DLD1 (cell line): ENCODE results near the gene SLC26A1.

Experiments
- in situ Hi-C: cut with HindIII; loops from 2 replicates; pipeline ENCODE4 v1.10.0; 2017; ENCODE audit warnings: low sequenced_read_pairs

Gene SLC26A1

GRCh38 chr4:986428-986878 is 6.8 kb downstream of the SLC26A1 start:
- in situ Hi-C loops = no loop called here

GRCh38 chr4:985123-985830 is 7.9 kb downstream of the SLC26A1 start:
- in situ Hi-C loops = no loop called here

GRCh38 chr4:984336-985054 is 8.7 kb downstream of the SLC26A1 start:
- in situ Hi-C loops = no loop called here

DNA sequence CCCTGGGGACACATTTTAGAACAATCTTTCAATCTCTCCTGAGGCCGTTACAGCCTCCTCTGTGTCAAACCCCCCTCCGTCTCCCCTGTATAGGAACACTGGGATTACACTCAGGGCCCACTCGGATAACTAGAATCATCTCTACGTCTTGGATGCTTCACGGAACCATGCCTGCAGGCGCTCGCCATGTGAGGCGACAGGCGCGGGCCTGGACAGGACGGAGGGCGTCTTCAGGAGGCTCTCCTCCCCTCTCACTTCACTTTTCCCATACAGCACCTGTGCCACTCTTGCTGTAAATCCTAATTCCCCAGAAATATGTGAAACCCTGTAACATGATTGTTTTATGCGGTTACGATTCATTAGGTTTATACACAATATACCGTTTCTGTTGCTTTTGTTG is 10.4 kb downstream of the SLC26A1 start:
- in situ Hi-C loops = no loop called here

- in situ Hi-C loops = no loop called here
Measured at GRCh38 chr4:982291-982690, 10.9 kb downstream of the SLC26A1 start.

GRCh38 chr4:978957-979701 is 14.1 kb downstream of the SLC26A1 start:
- in situ Hi-C loops = loop anchor here (10.0 kb wide), 1 partner anchor 76 kb away; no protein-coding TSS in a partner anchor

GRCh38 chr4:976016-976415 is 17.2 kb downstream of the SLC26A1 start:
- in situ Hi-C loops = loop anchor here (10.0 kb wide), 1 partner anchor 79 kb away; no protein-coding TSS in a partner anchor

DNA sequence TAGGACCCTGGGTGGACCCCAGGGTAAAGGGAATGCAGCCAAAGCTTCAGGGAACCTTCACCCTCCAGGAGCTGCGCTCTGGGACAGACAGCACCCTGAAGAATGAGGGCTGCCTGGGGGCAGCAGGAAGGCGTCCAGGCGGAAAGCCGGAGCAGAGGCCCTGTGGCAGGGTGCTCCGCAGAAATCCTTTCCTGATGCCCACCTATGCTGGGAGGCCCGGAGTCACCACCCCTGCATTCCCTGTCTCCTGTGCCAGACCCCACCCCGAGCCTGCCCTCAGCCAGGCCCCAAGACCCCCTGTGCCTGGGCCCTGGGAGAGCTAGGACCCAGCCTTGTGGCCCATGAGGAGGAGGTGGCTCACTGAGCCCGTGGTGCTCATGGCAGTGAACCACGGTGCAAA is 18.5 kb downstream of the SLC26A1 start:
- in situ Hi-C loops = loop anchor here (10.0 kb wide), 1 partner anchor 80 kb away; no protein-coding TSS in a partner anchor

- in situ Hi-C loops = loop anchor here (10.0 kb wide), 1 partner anchor 81 kb away; no protein-coding TSS in a partner anchor
Measured at GRCh38 chr4:973431-974397, 19.5 kb downstream of the SLC26A1 start, which contains the start of gene DGKQ. Gene DGKQ (minus strand): TSS chr4:973569. CDS start chr4:973482, 87 bp downstream.

- in situ Hi-C loops = loop anchor here (10.0 kb wide), 1 partner anchor 82 kb away; no protein-coding TSS in a partner anchor
Measured at GRCh38 chr4:972651-973424, 20.4 kb downstream of the SLC26A1 start.

GRCh38 chr4:971666-972500 is 21.3 kb downstream of the SLC26A1 start:
- in situ Hi-C loops = loop anchor here (10.0 kb wide), 1 partner anchor 83 kb away; no protein-coding TSS in a partner anchor

DNA sequence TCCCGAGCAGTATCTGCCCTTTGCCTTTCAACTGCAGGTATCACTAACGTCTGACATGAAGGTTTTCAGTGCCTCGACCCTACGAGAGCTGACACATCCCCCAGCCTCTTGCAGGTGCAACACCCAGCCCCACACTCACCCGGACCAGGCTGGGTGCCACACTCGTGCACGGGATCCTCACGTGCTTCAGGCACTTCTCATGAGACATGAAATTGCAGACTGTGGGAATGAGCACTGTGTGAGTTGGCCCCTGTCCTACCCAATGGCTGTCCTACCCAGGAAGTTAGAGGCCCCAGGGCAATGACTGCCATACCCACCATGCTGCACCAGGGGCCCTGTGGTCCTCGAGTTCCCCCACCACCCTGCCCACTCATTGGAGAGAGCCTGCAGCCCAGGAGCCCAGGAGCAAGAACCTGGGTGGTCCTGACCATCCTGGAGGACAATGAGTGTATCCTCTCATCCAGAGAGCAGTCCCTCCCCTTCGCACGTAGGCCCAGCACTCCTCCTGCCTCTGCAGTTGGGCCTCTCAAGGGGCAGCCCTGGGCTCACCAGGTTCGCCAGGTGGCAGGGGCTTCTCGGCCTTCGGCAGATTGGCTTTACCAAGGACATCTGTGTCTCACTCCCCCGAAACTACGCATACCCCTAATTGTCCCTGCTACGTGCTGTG is 22.2 kb downstream of the SLC26A1 start:
- in situ Hi-C loops = loop anchor here (10.0 kb wide), 1 partner anchor 84 kb away; no protein-coding TSS in a partner anchor

DNA sequence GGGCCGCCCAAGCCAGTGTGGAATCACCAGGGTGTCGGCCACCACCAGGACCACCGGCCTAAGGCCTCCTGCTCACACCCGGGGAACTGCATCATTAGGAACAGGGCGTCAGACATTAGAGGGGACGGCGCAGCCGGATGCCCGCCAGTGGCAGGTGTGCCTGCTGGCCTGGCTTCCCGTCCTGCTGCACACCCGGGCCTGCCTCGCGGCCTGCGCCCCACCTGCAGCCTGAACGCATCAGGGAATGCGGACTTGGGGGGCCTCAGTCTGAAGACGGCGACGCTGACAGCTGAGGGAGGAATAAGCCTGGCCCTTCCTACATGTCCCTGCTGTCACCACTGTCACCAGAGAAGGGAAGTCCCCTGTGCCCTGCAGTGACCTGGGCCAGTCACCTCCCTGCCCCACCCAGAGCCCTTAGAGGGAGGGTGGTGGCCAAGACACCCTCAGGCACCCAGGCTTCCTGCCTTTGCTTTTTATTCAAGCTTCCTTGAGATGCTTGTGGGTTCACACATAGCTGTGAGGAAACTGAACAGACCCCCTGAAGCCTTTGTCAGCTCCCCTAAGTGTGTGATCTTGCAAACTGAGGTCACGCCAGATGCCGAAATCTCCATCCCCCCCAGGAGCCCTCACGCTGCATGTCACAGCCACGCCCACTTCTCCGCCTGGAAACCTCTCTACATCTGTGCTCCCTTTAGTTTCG is 23.0 kb downstream of the SLC26A1 start:
- in situ Hi-C loops = loop anchor here (10.0 kb wide), 1 partner anchor 85 kb away; no protein-coding TSS in a partner anchor

DNA sequence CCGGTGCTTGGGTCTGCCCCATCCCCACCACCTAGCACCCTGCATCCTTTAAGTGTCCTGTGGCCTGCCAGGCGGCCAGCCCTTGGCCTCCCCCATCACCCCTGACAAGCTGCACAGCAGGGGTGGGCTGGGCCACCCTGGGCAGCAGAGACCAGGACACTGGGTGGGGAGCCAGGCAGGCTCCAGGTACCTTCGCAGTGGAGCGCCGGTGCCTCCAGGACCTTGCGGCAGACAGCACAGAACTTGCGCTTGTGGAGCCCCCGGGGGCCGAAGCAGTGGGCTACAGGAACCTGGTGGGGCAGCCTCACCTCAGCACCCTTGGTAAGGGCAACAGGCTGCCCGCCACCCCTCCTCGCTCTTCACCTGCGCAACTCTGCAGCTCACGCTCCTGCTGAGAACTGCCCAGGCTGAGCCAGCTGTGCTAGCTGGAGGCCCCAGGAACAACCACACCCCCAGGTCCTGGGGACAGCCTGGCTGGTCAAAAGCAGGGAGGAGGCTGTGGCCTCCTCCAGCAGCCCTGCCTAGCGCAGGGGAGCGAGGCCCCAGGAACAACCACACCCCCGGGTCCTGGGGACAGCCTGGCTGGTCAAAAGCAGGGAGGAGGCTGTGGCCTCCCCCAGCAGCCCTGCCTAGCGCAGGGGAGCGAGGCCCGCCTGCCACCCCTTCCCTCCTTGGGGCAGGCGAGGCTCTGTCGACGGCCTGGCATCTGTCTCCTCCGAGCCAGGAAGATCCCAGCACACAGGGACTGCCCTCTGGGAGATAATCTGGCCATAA is 24.4 kb downstream of the SLC26A1 start:
- in situ Hi-C loops = no loop called here

GRCh38 chr4:968221-968620 is 25.0 kb downstream of the SLC26A1 start:
- in situ Hi-C loops = no loop called here
